Dedifferentiated amniotic fluid mesenchymal stem cell (primary cell): ENCODE data around the gene SLC22A7.

Experiments used
- DNase-seq: peaks from one replicate; pipeline ENCODE4 v3.0.0-alpha.2; 2016; ENCODE audit errors: extremely low spot score

The SLC22A7 gene

GRCh38 chr6:43283905-43284304, 14.2 kb upstream of the SLC22A7 start:
- DNase-seq, result no peak

- no peak for DNase-seq
These were observed 12.9 kb upstream of the SLC22A7 start for GRCh38 chr6:43284991-43285781.

GRCh38 chr6:43285832-43286231, 12.2 kb upstream of the SLC22A7 start:
- no peak for DNase-seq

DNA sequence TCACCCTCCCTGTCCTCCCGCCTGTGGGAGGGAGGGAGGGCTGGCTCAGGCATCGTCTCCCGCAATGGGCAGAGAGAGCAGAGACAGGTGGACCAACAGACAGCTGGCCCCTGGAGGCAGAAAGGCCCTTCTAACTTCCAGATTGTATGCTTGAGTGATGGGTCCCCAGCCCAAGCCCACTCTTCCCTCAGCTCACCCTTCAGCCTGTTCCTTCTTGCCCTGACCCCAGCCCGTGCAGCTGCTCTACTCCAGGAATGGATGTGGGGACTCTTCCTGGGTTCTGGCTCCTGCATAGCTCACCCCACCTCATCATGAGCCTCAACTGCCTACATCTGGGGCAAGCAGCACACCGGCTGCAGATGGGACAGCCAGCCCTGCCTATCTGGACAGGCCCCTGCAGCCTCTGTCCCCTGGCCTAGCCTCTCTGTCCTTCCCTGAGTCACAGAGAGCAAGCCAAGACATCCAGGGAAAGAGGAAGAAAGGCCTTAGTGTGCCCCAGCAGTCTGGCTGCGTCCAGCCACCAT, 11.5 kb upstream of the SLC22A7 start:
- no peak for DNase-seq

- DNase-seq, result no peak
These were observed 10.9 kb upstream of the SLC22A7 start for GRCh38 chr6:43286980-43287716.

DNA sequence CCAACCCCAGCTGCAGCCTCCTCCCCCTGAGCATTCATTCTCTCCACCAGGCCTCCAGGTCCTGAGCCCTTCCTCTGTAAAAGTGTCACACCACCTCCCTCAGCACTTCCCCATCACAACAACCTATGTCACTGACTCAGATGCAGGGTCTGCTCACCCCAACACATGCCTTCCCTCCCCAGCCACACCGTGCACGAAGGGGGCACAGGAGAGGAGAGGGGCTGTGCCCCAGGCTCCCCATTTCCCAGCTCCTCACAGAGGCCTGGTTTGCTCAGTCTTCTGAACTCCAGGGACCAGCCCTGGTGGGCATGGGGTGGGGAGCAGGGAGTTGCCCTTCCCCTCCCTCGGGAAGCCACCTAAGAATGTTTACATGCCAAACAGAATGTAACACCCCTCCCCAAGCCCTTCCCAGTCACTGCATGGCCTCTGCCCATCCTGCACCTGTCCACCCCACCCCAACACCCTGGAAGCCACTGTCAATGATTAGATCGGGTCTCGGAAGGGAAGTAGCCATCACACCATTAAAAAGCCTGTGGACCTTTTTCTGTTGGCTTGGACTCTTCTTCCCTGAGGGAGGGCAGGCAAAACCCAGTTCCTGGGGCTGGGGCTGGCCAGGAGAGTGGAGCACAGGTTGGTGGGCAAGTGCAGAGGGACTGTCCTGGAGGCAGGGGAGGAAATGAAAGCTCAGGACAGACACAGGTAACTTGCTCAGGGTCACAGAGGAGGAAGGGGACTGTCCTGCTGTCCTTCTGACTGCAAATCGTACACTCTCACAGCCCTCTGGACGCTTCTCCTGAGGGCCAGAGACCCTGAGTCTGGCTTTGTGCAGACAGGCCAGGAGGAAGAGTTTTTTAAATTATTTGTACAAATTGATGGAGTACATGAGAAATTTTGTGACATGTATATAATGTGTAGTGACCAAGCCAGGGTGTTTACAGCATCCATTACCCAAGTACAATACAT, 10.1 kb upstream of the SLC22A7 start:
- DNase-seq, result no peak

- DNase-seq, result no peak
These were observed 7.6 kb upstream of the SLC22A7 start for GRCh38 chr6:43290339-43290904.

DNA sequence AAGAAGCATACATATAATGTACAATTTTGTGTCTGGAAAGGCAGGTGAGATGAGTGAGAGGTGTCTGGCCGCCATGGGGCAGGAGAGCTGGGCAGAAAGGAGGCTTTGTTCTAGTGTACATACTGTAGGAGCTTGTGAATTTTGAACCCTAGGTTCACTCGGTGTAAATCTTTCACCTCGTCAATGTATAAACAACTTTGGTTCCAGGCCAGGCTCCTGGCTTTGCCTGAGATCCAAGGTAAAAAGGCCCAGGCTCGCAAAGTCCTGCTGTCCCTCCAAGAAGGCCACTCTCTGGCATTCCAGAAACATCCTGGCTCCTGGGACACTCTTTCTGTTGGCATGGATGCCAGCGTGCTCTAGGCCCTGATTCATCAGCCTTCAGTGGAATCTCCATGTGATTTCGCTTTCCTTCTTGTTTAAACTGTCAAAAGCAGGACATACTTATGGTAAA, 7.1 kb upstream of the SLC22A7 start:
- DNase-seq, result no peak

DNA sequence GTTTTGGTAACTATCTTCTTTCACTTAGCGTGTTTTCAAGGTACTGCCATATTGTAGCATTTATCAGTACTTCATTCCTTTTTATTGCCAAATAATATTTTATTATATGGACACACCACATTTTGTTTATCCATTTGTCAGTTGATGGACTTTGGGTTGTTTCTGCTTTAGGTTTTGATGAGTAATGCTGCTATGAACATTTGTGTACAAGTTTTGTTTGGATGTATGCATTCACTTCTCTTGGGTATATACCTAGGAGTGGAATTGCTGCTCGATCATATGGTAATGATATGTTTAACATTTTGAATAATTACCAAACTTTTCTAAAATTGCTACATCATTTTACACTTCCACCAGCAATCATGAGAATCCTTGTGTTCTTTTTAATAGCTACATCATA, 6.4 kb upstream of the SLC22A7 start:
- DNase-seq, result no peak

GRCh38 chr6:43292341-43292740, 5.7 kb upstream of the SLC22A7 start:
- DNase-seq, result no peak

DNA sequence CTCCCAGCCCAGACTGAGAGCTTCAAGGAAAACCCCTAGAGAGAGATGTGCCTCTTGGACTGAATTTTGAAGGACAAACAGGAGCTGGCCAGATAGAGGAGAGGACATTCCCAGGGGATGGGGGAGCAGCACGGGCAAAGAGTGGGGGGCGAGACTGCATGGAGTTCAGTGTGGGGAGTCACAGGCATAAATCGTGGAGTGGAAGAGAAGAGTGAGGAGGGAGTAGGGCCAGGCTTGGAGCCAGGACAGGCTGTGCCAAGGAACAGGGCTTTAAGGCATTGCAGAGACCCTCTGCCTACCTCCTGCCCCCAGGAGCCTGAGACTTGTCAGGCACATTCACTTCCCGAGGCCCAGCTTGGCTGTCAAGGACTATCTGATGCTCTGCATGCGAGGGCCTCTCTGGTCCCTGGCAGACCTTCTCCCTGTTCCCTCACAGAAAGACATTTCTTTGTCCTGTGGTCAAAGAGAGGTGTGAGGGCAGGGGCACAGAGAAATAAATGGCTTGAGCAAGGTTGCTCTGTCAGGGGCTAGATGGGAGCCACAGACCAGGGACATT, 5.2 kb upstream of the SLC22A7 start:
- no peak for DNase-seq

- DNase-seq, result no peak
These were observed 4.4 kb upstream of the SLC22A7 start for GRCh38 chr6:43293698-43294097.

DNA sequence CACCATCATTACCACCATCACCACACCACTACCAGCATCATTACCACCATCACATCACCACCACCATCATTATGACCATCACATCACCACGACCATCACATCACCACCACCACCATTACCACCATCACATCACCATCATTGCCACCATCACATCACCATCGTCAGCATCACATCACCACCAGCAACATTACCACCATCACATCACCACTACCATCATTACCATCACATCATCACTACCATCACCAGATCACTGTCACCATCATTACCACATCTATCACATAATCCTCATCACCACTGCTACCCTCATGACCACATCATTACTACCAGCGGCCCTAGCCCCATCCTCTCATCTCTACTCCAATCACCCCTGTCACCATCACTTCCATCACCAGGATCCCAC, 3.5 kb upstream of the SLC22A7 start:
- no peak for DNase-seq

GRCh38 chr6:43295456-43295855, 2.6 kb upstream of the SLC22A7 start:
- no peak for DNase-seq

- DNase-seq, result no peak
These were observed 1.1 kb upstream of the SLC22A7 start for GRCh38 chr6:43296780-43297497.

- no peak for DNase-seq
These were observed 691 bp downstream of the SLC22A7 start for GRCh38 chr6:43298565-43299337.

- no peak for DNase-seq
These were observed 1.6 kb downstream of the SLC22A7 start for GRCh38 chr6:43299338-43300293.

DNA sequence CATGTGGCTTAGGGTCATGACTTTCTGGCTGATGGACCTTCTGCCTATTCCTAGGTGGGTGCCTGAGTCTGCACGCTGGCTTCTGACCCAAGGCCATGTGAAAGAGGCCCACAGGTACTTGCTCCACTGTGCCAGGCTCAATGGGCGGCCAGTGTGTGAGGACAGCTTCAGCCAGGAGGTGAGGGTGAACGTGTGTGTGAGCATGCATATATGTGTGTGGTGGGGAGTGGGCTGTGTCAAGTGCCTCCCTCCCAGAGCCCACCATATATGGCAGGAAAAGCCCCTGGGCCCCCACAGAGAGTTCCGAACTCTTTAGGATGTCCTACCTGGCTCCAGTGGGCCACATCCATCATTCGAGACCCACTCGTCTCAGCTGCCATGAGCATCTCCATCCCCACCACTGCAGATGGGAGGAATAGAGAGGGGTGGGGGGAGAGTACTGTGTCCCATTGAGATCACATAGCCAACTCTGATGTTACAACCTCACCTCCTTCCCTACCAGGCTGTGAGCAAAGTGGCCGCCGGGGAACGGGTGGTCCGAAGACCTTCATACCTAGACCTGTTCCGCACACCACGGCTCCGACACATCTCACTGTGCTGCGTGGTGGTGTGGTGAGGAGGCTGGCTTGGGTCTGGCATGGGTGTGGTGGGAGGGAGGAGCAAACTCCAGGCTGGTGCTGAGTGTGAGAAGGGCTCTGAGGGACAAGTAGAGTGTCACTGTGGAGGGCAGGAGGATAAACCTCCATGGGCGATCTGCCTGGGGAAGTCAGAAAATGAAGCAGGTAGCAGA, 3.2 kb downstream of the SLC22A7 start:
- DNase-seq, result no peak
